GM19467 (cell line): ENCODE measurements around the gene KMT2B.
A peak's percentile ranks its signal among the peaks of the same experiment; 100 is the strongest.

ENCODE experiments used
- ATAC-seq: cut with Tn5 transposase; IDR thresholded peaks from one replicate; pipeline ENCODE4 v1.9.1; 2021; ENCODE audit warnings: mild to moderate bottlenecking, moderate library complexity; ENCODE audit not compliant: unreplicated experiment

Gene KMT2B

DNA sequence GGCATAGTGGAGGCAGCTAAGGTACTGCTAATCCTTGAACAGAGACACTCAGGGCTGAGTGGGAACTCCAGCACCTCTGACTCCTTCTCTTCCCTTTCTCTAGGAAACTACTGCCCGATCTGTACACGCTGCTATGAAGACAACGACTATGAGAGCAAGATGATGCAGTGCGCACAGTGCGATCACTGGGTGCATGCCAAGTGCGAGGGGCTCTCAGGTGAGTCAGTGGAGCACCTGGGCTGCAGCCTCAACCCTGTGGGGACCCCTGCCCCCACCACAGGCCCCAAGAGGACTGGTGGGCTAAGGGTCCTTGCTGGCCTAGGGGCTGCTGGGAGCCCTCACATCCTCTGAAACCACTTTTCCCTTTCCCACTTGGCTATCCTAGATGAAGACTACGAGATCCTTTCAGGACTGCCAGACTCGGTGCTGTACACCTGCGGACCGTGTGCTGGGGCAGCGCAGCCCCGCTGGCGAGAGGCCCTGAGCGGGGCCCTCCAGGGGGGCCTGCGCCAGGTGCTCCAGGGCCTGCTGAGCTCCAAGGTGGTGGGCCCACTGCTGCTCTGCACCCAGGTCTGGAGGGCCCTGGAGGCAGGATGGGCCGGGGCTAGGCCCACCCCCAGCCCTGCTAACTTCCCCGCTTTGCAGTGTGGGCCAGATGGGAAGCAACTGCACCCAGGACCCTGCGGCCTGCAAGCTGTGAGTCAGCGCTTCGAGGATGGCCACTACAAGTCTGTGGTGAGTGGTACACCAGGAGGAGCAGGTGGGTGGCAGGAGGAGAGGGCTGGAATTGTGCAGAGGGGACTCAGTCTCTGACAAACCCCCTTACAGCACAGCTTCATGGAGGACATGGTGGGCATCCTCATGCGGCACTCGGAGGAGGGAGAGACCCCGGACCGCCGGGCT lies 9.5 kb downstream of the KMT2B start:
- ATAC-seq: no peak

GRCh38 chr19:35727956-35728706 lies 10.3 kb downstream of the KMT2B start:
- no peak for ATAC-seq

DNA sequence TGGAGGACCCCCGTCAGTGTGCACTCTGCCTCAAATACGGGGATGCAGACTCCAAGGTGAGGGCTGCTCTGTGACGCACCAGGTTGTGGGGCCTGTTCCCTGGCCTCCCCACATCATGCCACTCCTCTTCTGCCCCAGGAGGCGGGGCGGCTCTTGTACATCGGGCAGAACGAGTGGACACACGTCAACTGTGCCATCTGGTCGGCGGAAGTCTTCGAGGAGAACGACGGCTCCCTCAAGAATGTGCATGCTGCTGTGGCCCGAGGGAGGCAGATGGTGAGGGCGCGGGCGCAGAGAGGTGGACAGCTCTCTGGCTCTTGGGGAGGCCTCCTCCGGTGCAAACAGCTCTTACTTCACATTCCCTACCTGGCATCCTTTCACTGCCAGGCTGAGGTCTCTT lies 11.2 kb downstream of the KMT2B start:
- no peak for ATAC-seq

- ATAC-seq: no peak
These were observed 12.0 kb downstream of the KMT2B start for GRCh38 chr19:35729763-35730162.

GRCh38 chr19:35730326-35730725 lies 12.5 kb downstream of the KMT2B start:
- ATAC-seq: no peak

- ATAC-seq: no peak
These were observed 13.6 kb downstream of the KMT2B start for GRCh38 chr19:35731353-35731752.

GRCh38 chr19:35731779-35732405 lies 14.1 kb downstream of the KMT2B start:
- ATAC-seq: no peak

DNA sequence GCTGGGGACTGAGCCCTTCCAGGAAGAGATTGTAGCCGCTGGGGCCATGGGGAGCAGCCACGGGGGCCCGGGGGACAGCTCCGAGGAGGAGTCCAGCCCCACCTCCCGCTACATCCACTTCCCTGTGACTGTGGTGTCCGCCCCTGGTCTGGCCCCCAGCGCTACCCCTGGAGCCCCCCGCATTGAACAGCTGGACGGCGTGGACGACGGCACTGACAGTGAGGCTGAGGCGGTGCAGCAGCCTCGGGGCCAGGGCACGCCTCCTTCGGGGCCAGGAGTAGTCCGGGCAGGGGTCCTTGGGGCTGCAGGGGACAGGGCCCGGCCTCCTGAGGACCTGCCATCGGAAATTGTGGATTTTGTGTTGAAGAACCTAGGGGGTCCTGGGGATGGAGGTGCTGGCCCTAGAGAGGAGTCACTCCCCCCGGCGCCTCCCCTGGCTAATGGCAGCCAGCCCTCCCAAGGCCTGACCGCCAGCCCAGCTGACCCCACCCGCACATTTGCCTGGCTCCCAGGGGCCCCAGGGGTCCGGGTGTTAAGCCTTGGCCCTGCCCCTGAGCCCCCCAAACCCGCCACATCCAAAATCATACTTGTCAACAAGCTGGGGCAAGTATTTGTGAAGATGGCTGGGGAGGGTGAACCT lies 14.9 kb downstream of the KMT2B start:
- no peak for ATAC-seq

DNA sequence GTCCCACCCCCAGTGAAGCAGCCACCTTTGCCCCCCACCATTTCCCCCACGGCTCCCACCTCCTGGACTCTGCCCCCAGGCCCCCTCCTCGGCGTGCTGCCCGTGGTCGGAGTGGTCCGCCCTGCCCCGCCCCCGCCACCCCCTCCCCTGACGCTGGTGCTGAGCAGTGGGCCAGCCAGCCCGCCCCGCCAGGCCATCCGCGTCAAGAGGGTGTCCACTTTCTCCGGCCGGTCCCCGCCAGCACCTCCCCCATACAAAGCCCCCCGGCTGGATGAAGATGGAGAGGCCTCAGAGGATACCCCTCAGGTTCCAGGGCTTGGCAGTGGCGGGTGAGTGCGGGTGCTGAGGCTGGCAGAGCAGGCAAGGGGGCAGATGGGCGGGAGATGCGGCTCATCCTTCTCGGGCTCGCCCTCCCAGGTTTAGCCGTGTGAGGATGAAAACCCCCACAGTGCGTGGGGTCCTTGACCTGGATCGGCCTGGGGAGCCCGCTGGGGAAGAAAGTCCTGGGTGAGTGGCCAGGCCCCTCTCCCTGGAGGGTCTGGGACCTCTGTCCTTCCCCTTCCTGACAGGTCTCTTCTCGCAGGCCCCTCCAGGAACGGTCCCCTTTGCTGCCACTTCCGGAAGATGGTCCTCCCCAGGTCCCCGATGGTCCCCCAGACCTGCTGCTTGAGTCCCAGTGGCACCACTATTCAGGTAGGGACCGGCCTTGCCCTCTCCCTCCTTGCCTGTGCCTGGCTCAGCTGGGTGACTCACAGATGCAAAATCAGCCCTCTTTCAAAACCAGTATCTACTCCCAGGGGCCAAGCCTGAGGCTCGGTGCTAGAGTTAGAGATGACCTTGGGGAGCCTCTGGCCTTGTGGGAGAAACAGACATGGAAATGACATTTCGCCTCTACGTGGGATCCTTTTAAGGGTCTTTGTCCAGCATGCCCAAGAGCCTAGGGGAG lies 15.7 kb downstream of the KMT2B start:
- ATAC-seq: no peak

DNA sequence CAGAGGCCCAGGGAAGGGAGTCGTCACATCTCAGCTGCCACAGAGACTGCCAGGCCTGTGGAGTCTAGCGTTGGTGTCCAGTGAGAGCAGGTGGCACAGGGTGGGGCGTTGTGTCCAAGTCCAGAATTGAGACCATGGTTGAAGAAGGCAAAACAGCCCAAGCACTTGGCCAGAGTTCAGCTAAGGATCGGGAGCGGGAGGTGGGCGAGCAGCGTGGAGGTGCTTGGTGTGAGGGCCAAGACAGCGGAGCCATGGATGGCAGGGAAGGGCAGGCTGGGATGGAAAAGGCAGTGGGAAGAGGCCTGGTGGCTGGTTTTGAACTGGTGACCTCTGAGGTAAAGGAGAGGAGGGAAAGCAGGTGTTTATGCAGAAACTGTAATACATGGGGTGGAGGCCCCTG lies 16.5 kb downstream of the KMT2B start:
- ATAC-seq: no peak

- no peak for ATAC-seq
These were observed 17.1 kb downstream of the KMT2B start for GRCh38 chr19:35734889-35735288.

GRCh38 chr19:35736913-35737886 lies 19.4 kb downstream of the KMT2B start:
- ATAC-seq: no peak

- ATAC-seq: no peak
These were observed 20.5 kb downstream of the KMT2B start for GRCh38 chr19:35738021-35738886.

GRCh38 chr19:35738887-35739229 lies 21.1 kb downstream of the KMT2B start:
- ATAC-seq: no peak

- ATAC-seq: no peak
These were observed 21.7 kb downstream of the KMT2B start for GRCh38 chr19:35739275-35740107.

DNA sequence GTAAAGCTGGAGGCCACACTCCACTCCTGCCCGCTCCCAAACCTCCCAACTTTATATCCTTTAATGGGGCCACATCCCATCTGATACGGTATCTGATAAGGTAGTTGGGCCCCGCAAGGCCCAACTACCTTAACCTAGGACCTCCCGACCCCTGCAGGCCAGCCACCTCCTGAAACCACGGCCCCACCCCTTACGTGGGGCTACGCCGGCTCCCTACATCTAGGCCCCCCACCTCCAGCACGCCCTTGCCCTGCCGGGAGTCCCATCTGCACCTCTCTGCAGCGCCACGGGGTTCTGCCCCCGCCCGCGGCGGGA lies 22.3 kb downstream of the KMT2B start:
- ATAC-seq: no peak

DNA sequence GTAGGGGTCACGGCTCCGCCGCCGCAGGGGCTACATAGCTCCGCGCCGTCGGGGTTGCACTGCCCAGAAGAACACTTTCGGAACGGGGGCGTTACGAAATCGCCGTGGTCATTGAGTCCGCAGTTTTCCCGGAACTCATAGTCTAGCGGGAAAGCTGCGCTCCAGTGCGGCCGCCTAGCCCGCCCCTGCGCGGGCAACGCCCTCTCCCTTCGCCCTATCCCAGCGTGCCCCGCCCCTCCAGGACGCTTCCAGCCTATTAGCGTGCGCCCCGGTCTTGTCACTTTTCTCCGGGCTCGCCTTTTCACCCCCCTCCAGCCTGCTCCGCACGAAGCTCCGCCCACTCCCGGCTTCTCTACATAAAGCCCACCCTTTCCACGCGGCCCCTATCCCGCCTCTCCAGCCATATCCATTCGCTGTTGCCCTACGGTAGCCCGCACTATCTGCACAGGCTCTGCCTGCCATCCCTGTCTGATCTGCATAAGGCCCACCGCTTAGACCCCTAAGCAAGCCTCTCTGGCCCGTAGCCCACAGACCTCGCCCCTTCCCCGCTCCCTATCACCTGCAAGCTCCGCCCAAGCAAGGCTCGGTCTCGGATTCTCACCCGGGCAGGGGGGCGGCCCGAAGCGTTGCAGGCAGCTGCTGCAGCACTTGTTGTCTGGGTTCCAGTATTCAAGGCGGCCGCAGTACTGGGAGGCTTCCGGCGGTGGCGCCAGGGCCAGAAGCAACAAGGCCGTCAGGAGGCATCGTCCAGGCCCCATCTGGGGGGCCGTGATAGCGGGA lies 22.8 kb downstream of the KMT2B start:
- peak; percentile 44 for ATAC-seq
